Stomach (tissue), 4 donors: ENCODE results near the gene DAND5.

ENCODE experiments used
- CTCF ChIP-seq, 7 experiments: fragments of 450-650 bp in 4 of 7; fragments of 200-600 bp in 3 of 7; sonication (generic) in 3 of 7; IDR thresholded peaks; one replicate each; pipeline ENCODE4 v1.5.1; 2016 to 2019; ENCODE audit warnings: antibody characterized with exemption in 7 of 7, control low read depth in 2 of 7, mild to moderate bottlenecking in 1 of 7
- POLR2A ChIP-seq, 4 donors: fragments of 450-650 bp; IDR thresholded peaks; one replicate each; pipeline ENCODE4 v1.6.1; 2016; ENCODE audit warnings: antibody characterized with exemption in 4 of 4, control low read depth in 2 of 4, mild to moderate bottlenecking in 1 of 4, moderate library complexity in 1 of 4
- POLR2AphosphoS5 ChIP-seq, 3 donors: sonication (generic); formaldehyde crosslinking; IDR thresholded peaks; one replicate each; pipeline ENCODE4 v1.6.1; 2016; ENCODE audit warnings: antibody characterized with exemption in 3 of 3

- TF ChIP-seq CTCF (IDR thresholded peaks at IDR 0.05) (no peak), POLR2A (IDR thresholded peaks at IDR 0.05) (no peak), POLR2AphosphoS5 (IDR thresholded peaks at IDR 0.05) (peak in 1 of 3 donors; percentile 23)
These were observed 34.9 kb downstream of the DAND5 start for GRCh38 chr19:13004273-13004672.
